DMS53 treated with DMSO at 0.1 percent for 48 hours (cell line): ENCODE data around the gene ARHGAP24.

Experiments used
- DNase-seq: peaks from one replicate; lab custom pipeline; 2025; ENCODE audit not compliant: unreplicated experiment; lab: John Stamatoyannopoulos, UW

ARHGAP24 gene

GRCh38 chr4:85772470-85772869 lies 297.5 kb downstream of the ARHGAP24 start:
- DNase-seq, result no peak

GRCh38 chr4:85773372-85773771 lies 298.4 kb downstream of the ARHGAP24 start:
- no peak for DNase-seq

DNA sequence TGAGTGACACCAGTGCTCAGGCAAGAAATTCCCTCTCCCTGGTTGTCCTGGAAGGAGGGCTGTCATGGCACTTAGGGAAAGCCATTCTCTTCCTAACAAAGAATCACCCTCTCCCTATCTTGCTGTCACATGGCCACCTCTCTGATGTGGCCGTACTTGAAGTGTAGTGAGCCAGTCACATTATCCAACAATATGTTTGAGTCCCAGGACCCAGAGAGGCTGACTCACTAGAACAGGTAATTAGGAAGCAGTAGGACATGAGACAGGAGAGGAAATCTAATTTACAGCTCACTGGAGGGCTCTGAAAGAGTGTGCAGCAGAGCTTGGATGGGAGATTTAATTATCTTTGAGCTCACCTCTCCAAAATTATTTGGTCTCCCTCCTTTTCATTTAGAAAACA lies 299.1 kb downstream of the ARHGAP24 start:
- DNase-seq, result no peak

- DNase-seq, result no peak
Observed at GRCh38 chr4:85774489-85774888, 299.5 kb downstream of the ARHGAP24 start.

DNA sequence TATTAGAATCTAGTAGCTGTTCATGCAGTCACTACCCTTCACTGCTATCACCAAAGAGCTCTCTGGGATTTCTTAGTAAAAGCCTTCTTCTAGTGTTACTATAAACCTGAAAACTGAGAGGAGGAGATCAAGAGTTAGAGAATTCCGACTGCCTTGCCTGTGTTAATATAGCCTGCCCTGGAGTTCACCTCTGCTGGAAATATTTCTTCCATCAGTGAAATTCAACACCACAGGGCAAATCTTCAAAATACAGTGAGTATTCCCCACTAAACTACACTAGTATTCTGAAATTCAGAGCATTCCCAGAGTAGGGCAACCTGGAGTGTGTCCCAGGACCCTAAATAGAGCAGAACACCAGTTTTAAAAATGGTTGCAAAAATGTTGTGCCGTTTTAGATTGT lies 301.1 kb downstream of the ARHGAP24 start:
- no peak for DNase-seq

- no peak for DNase-seq
Observed at GRCh38 chr4:85776579-85776978, 301.6 kb downstream of the ARHGAP24 start.

GRCh38 chr4:85777908-85778631 lies 303.1 kb downstream of the ARHGAP24 start:
- no peak for DNase-seq

GRCh38 chr4:85778632-85779131 lies 303.7 kb downstream of the ARHGAP24 start:
- no peak for DNase-seq

DNA sequence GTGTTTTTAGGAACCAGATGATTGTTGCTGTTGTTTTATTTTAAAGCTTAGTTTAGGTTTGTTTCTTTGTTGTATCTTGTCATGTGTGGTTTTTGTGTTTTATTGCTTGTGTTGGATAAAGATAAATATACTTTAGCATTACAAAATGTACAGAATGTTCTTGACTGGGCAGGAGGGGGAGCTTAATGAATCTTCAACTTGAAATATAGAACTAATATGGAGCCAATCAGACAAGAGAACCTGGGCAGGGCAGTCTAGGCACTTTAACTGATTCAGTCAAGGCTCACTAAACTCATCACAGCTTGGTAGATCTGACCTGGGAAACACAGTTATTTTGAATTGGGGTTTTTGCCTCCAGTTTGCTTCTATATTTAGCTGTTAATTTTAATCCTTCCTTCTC lies 304.2 kb downstream of the ARHGAP24 start:
- DNase-seq, result no peak

- DNase-seq, result no peak
Observed at GRCh38 chr4:85780664-85781063, 305.7 kb downstream of the ARHGAP24 start.

GRCh38 chr4:85783483-85783882 lies 308.5 kb downstream of the ARHGAP24 start:
- DNase-seq, result no peak

GRCh38 chr4:85783900-85784299 lies 308.9 kb downstream of the ARHGAP24 start:
- no peak for DNase-seq

DNA sequence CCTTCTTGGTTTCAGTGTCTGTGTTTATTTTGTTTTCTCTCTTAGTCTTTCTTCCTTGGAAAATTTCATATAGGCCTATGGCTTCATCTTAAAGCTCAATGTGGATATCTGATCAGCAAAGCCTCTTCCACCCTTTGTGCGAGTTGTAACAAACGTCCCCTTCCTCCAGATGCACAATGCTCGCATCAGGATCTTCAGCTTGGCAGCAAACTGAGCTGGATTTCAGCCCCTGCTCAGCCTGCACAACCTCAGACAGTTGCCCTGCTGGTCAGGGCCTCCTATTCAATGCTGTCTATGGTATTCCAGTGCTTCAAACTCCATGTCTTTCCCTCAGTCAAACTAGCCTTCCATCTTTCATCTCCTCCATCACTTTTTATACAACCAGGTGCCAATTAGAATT lies 309.4 kb downstream of the ARHGAP24 start:
- no peak for DNase-seq

DNA sequence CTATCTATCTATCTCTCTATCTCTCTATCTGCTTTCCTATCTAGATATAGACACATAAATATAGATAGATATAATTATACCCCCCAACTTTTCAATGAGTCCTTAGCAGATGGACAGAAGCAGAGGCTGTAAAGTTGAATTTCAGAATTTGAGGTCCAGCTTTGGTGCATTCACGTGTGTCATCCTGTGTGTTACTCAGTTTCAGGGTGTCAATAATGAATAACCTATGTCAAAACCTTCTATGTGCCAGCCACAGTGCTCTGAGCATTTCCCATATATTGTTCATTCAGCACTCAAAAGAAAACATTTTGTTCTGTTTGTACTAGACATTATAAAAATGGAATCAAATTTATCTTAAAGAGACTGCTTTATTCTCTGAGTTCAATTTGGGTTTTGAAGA lies 310.0 kb downstream of the ARHGAP24 start:
- DNase-seq, result no peak

GRCh38 chr4:85787133-85787532 lies 312.2 kb downstream of the ARHGAP24 start:
- peak; percentile 37 for DNase-seq

DNA sequence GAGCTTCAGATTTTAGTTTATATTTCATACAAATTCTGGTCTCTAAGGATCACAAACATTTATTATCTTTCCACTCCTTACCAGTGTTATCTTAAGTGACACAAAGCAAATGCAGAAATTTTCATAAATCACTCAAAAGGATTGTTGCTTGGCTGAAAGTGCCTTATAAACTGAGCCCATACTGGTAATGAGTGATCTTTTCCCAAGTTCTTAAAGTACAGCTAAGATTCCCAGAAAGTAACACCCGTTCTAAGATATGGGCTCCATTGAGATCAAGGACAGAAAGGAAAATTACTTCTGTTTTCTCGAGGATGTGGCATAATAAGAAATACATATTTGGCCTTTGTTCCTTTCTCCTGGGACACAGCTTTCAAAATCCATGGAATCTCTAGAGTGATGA lies 313.7 kb downstream of the ARHGAP24 start:
- no peak for DNase-seq

GRCh38 chr4:85789241-85789640 lies 314.3 kb downstream of the ARHGAP24 start:
- DNase-seq, result no peak

- DNase-seq, result no peak
Observed at GRCh38 chr4:85790582-85790981, 315.6 kb downstream of the ARHGAP24 start.

GRCh38 chr4:85792376-85793232 lies 317.7 kb downstream of the ARHGAP24 start:
- no peak for DNase-seq

DNA sequence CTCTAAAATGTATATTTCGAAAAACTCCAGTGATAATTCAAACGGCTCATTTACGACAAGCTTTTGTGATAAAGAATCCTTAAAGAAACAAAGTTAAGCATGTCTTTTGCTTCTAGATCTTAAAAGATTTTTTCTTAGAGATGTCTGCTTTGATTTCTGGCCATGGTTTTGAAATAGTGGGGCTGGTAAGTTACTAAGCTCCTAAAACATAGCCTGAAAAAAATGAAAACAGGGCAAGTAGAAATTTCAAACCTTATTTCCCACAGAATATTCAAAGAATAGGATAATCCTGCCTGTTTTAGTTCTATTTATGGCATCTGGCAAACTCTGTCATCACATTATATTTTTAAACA lies 318.3 kb downstream of the ARHGAP24 start:
- no peak for DNase-seq

- no peak for DNase-seq
Observed at GRCh38 chr4:85798012-85798770, 323.2 kb downstream of the ARHGAP24 start.

DNA sequence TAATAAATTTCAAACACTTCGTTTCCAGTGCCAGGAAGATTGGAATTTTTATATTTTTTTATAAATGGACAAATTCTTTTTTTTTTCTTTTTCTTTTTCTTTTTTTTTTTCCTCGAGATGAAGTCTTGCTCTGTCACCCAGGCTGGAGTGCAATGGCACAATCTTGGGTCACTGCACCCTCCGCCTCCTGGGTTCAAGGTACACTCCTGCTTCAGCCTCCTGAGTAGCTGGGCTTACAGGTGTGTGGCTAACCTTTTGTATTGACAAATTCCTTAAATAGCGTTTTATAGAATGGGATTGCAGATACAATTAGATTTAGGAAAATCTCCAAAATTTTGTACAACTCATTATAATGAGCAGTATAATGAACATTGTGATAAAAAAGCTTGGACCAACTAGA lies 328.9 kb downstream of the ARHGAP24 start:
- DNase-seq, result no peak
